HG02840 (cell line): ENCODE data around the gene OCIAD1.
"Not testable (repeated sequence)": the region's sequence is repeated elsewhere in the genome, so short reads cannot be mapped to it uniquely, and the experiment has no call there.

ENCODE experiments used
- ATAC-seq: cut with Tn5 transposase; IDR thresholded peaks from one replicate; pipeline ENCODE4 v1.9.1; 2021; ENCODE audit warnings: mild to moderate bottlenecking, moderate library complexity, moderate number of reproducible peaks; ENCODE audit not compliant: unreplicated experiment, low FRiP score

Gene OCIAD1

DNA sequence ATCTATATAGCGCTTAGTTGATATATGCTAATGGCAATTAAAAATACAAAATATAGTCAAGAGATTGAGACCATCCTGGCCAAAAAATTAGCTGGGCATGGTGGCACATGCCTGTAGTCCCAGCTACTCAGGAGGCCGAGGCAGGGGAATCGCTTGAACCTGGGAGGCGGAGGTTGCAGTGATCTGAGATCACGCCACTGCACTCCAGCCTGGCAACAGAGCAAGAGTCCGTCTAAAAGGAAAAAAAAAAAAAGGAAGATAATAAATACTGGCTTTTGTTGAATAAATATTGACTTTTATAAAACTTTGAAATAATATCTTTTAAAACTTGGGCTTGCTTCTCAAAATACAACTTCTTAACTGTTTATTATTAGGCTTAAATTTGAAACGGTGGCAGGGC, 14.6 kb upstream of the OCIAD1 start:
- not testable (repeated sequence) for ATAC-seq

DNA sequence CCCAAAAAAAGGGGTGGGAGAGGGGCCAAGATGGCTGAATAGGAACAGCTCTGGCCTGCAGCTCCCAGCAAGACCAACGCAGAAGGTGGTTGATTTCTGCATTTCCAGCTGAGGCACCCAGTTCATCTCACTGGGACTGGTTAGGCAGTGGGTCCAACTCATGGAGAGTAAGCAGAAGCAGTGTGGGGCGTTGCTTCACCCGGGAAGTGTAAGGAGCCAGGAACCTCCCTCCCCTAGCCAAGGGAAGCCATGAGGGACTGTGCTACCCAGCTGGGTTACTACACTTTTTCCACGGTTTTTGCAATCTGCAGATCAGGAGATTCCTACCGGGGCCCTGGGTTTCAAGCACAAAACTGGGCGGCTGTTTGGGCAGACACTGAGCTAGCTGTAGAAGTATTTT, 13.9 kb upstream of the OCIAD1 start:
- no peak for ATAC-seq

DNA sequence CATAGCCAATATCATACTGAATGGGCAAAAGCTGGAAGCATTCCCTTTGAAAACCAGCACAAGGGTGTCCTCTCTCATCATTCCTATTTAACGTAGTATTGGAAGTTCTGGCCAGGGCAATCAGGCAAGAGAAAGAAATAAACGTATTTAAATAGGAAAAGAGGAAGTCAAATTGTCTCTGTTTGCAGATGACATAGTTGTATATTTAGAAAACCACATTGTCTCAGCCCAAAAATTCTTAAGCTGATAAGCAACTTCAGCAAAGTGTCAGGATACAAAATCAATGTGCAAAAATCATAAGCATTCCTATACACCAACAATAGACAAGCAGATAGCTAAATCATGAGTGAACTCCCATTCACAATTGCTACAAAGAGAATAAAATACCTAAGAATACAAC, 9.5 kb upstream of the OCIAD1 start:
- ATAC-seq = not testable (repeated sequence)

DNA sequence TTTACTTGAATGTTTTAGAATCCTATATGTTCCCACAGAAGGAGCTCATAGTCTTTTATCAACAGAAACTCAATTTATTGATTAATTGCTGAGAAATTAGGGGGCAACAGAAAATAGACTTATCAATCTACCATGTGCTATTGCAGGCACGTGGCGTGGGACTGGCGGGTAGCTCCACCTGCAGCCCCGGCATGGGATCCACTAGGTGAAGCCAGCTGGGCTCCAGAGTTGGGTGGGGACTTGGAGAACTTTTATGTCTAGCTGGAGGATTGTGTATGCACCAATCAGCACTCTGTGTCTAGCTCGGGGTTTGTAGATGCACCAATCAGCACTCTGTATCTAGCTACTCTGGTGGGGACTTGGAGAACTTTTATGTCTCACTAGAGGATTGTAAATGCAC, 3.3 kb upstream of the OCIAD1 start:
- no peak for ATAC-seq

DNA sequence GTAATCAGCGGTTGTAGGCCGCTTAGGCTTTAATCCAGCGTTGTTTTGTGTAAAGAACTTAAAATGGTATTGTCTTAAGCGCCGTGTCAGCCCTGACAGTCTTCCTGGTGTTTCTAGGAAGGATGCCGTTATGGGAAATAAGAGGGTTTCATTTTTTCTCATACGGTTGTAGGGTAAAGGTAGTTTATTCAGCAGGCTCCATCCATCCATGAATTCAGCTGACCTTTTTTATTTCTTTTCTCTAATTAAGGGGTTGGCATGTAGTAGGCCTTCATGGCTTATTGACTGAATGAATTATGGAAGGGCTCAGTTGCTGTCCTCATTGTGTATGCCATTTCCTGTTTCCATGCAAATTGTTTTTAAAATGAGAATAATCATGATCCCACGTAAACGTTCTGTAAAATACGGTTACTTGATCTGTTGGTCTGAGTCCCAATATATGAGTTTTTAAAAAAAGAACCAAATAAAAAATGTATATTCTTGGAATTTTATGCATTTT, 693 bp downstream of the OCIAD1 start:
- no peak for ATAC-seq

DNA sequence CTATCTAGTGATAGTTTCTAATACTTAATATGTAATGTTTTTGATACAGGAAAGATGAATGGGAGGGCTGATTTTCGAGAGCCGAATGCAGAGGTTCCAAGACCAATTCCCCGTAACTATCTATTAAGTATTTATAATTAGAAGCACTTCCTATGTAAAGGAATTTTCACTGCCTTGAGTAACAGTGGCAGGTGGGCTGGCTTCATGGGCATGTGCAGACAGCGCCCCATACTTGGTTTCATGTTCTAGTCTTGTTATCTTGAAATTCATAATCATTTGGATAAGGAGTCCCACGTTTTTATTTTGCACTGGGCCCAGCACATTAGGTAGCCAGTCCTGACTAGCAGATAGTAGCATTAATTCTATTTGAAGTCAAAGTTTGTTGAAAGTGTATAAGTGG, 1.7 kb downstream of the OCIAD1 start:
- no peak for ATAC-seq

DNA sequence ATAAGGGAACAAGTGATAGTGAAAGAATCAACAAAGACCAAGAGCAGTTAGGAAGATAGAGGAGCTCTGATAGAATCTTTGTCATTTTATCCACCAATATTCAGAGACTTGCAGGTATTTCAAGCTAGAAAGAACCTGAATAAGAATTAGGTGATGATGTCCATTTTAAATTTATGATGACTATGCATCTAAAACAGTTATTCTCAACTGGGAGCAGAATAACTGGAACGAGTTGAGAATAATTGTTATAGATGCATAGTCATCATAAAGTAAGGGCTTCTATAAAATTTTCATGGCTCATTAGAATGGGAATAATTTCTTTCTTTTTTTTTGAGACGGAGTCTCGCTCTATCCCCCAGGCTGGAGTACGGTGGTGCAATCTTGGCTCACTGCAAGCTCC, 5.8 kb downstream of the OCIAD1 start:
- ATAC-seq = no peak

DNA sequence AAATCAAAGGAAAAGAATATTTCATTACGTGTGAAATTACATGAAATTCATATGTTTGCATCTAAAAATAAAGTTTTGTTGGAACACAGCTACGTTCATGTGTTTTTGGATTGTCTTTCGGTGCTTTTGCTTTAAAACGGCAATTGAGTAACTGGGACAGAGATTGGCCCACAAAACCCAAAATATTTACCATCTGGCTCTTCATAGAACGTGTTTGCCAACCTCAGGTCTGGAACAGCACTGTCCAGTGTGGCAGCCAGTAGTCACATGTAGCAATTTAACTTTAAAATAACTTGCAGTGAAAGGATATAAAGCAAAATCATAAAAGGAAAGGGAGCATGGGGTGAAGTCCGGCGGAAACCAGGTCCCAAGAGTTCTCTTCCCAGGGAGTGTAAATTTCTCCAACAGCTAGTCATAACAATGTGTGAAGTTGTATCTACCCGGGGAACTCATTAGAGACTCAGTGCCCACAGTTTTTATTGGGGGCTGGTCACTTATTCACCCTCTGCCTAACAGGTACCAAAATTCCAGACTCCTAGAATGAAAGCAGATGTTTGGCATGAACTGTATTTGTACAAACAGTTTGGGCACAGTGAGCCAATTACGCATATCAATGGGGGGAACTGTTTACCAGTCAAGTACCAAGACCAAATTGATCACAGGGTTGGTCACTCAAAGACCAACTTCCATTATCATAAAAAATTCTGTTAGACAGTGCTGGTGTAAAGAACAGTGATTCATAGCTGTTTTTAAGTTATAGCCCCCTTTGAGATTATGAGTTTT, 10.3 kb downstream of the OCIAD1 start:
- no peak for ATAC-seq

DNA sequence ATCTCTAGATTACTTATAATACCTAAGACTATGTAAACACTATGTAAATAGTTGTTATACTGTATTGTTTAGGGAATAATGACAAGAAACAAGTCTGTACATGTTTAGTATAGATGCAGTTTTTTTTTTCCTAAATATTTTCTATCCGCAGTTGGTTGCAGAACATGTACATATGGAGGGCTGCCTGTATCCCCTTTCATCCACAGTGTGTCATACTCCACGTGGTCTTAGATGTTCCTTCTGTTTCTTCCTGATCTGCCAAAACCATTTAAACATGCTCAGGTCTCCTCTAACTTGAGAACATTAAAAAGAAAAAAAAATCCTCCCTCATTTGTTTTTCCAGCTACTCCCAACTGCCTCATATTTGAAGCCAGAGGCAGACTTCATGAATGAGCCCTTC, 14.0 kb downstream of the OCIAD1 start:
- no peak for ATAC-seq

DNA sequence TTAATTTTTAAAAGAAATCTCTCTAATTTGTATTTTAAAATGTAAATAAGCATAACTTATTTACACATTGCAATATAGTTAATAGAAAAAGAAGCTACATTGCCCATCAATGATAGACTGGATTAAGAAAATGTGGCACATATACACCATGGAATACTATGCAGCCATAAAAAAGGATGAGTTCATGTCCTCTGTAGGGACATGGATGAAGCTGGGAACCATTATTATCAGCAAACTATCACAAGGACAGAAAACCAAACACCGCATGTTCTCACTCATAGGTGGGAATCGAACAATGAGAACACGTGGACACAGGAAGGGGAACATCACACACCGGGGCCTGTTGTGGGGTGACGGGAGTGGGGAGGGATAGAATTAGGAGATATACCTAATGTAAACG, 17.9 kb downstream of the OCIAD1 start:
- ATAC-seq = not testable (repeated sequence)

DNA sequence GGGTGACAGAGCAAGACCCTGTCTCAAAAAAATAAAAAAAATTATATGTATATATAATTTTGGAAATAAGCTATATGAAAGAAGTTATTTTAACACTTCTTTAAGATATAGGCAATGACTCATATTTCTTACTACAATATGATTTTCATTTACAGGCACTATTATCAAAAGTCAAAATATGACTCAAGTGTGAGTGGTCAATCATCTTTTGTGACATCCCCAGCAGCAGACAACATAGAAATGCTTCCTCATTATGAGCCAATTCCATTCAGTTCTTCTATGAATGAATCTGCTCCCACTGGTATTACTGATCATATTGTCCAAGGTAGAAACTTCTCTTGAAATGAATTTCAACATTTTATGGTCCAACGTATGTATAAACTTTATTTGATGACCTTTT, 20.8 kb downstream of the OCIAD1 start:
- ATAC-seq = no peak

DNA sequence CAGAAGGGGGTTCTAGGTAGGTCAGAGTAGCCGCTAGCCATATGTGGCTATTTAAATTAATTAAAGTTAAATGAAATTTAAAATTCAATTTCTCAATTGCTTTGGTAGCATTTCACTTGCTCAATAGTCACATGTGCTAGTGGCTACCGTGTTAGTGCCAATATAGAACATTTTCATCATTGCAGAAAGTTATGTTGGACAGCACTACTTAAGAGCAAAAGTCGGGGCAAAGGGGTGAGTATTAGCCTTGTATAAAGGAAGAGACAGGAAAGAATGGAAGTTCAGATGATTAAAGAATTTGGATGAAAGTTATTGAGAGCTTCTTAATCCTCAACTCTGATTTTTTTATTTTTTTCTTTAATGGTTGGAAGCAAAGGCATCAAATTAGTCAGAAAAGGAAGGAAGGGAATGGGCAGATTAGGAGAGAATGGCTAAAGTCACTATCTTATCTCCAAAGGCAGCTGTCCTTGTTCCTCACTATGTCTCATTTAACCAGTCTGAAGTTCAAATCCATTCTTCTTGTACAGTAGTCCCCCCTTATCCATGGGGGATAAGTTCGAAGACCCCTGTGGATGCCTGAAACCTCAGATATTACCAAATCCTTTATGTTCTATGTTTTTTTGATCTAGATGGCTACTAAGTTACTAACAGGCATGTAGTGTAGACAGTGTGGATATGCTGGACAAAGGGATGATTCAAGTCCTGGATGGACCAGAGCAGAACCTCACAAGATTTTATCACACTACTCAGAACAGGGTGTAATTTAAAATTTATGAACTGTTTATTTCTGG, 22.9 kb downstream of the OCIAD1 start:
- no peak for ATAC-seq

DNA sequence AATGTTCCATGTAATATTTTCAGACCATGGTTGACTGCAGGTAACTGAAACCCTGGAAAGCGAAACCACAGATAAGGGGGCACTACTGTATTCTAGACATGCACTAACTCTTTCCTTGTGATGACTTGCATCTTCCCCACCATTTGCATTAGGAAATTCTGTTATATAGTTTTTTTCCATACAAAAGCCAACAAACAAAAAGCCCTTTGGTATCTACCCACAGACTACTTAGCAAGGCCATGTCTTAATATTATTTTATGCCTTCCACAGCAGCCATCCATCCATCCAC, 23.5 kb downstream of the OCIAD1 start:
- no peak for ATAC-seq

DNA sequence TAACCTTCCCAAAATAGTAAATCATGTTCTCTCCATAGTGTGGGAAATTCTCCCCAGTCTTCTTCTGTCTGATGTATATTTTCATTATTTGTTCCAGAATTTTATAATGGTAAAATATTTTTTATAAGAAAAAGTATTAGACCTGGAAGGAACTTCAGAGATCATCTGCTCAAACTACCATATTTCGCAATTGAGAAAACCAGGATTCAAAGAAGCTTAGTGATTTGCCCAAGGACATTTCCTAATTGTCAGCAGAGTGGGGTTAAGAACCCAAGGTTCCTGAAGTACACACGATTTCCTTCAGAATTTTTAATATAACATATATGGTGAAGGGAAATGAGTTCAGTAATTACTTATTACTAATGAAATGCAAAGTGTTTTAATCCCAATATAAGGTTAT, 24.1 kb downstream of the OCIAD1 start:
- no peak for ATAC-seq

DNA sequence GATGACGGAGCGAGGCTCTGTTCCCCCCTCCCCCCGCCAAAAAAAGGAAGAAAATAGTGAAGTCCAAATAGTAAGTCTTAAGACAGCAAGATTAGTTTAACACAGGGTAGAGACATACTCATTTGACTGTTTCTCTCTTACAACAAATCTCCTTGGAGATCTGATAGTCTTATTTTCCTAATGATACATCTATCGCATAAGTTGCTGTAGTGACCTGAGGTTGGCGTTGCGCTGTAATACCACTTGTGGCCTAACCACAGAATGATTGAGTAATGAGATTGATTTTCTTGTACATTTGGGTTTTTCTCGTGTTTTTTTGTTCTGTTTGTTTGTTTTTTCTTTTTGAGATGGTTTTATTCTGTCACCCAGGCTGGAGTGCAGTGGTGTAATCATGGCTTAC, 27.2 kb downstream of the OCIAD1 start:
- ATAC-seq = no peak

DNA sequence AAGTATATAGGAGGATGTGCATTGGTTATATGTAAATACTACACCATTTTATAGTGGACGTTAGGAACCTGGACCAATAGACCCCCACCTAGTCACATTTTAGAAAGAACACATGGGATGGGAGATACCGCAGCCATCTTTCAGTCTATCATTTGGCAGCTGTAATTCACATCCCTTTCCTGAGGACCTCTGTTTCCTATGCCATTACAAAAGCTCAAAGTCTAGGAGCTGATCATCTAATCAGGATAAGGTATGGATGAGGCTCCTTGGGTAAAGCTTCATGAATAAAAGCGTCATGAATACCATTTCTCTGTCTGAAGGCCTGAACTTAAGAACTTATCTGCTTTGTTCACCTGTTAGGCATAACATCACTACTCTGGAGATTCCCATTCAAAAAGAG, 31.1 kb downstream of the OCIAD1 start:
- ATAC-seq = no peak

DNA sequence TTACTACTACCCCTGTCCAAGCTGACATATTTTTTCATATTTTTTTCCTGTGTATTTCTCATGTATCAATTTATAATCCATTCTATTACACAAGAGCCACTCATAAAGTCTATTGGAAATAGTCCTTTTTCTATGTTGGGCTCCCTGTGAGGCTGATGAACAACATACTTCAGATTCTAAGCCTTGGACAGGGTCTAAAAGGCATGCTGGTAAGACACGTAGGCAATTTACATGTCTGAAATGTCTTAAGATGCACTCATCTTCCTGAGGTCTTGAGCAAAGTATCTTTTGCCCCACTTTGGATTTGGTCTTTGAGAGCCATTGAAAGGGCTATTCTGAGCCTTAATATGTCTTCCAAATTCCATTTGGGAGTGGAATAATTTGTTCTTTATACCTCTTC, 31.8 kb downstream of the OCIAD1 start:
- ATAC-seq = no peak

DNA sequence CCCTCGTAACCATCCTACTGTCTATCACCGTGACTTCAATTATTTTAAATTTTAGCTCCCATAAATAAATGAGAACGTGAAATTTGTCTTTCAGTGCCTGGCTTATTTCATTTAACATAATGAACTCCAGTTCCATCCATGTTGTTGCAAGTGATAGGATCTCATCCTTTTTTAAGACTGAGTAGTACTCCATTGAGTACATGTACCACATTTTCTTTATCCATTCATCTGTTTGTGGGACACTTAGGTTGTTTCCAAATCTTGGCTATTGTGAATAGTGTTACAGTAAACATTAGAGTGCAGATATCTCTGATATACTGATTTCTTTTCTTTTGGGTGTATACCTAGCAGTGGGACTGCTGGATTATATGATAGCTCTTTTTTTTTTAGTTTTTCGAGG, 32.8 kb downstream of the OCIAD1 start:
- no peak for ATAC-seq

DNA sequence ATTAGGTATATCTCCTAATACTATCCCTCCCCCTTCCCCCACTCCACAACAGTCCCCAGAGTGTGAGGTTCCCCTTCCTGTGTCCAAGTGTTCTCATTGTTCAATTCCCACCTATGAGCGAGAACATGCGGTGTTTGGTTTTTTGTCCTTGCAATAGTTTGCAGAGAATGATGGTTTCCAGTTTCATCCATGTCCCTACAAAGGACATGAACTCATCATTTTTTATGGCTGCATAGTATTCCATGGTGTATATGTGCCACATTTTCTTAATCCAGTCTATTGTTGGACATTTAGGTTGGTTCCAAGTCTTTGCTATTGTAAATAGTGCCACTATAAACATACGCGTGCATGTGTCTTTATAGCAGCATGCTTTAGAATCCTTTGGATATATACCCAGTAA, 33.8 kb downstream of the OCIAD1 start:
- not testable (repeated sequence) for ATAC-seq

DNA sequence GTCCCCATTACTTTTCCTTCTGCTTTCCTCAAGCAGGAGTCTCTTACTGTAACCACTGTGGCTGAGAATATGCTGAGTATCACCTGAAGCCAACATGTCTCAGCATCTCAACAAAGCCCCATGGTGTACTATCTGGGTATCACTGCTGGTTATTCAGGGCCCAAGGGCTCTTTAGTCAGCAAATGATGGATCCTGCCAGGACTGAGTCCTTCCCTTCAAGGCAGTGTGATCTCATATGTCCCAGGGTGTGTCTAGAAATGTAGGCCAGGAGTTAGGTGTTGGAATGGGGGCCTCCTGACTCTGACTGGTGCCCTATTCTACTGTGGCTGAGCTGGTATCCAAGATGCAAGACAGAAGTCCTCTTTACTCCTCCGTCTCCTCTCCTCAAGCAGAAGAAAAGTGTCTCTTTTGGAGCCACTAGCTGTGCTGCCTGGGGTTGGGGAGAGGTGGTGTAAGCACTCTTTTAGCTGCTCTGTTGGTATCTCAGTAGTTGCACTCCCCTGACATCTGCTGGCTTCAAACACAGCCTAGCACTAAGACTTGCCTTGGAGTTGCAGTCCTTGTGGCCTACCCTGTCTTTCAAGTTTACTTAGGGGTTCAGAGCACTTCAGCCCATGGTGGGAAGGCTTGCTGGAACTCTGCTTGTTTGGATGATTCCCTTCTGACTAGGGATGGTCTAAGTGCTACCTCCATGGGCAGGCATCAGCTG, 47.1 kb downstream of the OCIAD1 start:
- ATAC-seq = no peak
